COLO829 (cell line): ENCODE data around the gene PTH1R.

ENCODE experiments used
- DNase-seq: peaks from one replicate; pipeline ENCODE4 v3.0.0; 2012; ENCODE audit warnings: low spot score

Gene PTH1R

DNA sequence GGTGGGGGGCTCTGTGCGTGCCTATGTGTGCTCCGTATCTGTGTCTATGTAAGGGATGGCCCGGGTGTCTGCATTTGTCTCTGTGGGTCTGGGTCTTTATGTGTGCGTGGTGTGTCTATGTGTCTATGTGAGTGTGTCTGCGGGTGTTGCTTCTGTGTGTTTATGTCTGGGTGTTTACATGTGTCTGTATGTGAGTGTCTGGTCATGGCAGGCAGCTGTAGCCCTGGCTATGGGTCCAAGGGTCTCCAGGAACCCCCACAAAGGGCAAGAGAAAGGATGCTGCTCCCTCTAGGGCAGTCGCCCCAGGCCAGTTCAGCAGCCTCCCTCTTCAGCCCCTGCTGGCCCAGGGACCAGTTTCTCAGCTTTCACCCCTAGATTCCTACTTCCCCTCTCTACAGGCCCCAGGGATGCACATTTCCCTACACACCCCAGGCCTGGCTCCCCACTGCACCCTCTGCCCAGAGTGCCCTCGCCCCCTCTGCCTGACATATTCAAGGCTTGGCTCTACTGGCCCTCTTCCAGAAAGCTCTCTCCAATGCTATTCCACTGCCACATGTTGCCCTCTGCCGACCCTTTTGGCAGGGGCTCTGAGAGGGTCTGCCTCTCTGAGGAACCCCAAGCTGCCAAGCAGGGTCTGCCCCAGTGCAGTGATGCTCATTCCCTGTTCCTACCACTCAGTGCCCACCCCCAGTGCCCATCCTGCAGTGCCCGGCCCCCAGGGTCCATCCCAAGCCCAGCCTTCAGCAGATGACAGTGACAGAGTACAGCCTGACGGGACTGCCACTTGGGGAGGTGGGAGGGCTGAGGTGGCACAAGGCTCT is 13.2 kb upstream of the PTH1R start:
- DNase-seq = no peak

DNA sequence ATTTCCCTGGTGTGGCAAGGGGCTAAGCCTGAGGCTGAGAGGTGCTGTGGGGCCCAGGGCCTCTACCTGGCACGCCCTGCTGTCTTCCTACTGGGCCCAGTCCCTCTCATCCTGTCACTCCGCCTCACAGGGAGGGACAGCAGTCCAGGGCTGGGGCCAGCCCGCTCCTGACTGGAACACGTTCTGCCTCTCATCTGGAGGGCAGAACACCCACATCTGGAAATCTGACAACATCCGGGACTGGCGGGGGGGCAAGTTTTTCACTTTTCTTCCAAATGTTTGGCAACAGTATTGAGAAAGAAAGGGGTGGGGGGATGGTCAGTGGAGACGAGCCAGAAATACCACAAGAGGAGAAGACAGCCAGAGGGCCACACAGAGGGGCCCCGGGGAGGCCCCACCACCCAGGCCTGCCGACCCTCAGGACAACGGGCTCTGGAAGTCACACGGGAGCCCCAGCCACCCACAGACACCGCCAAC is 12.5 kb upstream of the PTH1R start:
- DNase-seq = no peak

GRCh38 chr3:46865546-46865945 is 12.0 kb upstream of the PTH1R start:
- DNase-seq = no peak

DNA sequence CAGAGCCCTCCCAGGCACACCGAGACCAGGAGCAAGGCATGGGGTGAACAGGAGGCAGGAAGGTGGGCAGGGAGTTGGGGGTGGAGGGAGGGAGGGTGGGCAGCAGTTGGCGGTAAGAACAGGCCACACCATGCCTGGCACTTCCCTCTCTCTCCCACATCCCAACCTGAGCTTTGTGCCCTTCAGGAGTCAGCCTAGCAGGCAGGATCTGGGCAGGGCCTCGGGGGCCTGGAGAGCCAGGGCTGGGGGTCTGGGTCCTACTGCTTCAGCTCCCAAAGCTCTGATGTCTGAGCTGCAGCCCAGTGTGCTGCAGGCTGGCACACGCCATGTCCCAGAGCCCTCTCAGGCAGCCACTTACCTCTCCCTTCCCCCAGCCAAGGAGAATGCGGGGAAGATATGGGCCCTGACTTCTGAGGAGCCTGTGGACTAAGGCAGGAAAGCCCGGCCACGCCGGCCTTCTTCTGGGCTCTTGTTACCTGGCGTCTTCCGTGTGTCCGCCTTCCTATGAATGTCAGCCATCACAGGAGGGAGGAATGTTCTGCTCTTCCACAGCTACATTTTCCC is 11.4 kb upstream of the PTH1R start:
- DNase-seq = no peak

GRCh38 chr3:46866720-46867549 is 10.6 kb upstream of the PTH1R start:
- peak; percentile 53 for DNase-seq

GRCh38 chr3:46867550-46867898 is 10.0 kb upstream of the PTH1R start:
- no peak for DNase-seq

GRCh38 chr3:46868287-46868686 is 9.2 kb upstream of the PTH1R start:
- DNase-seq = no peak

- no peak for DNase-seq
Measured at GRCh38 chr3:46868948-46869347, 8.6 kb upstream of the PTH1R start.

- DNase-seq = no peak
Measured at GRCh38 chr3:46869440-46869839, 8.1 kb upstream of the PTH1R start.

DNA sequence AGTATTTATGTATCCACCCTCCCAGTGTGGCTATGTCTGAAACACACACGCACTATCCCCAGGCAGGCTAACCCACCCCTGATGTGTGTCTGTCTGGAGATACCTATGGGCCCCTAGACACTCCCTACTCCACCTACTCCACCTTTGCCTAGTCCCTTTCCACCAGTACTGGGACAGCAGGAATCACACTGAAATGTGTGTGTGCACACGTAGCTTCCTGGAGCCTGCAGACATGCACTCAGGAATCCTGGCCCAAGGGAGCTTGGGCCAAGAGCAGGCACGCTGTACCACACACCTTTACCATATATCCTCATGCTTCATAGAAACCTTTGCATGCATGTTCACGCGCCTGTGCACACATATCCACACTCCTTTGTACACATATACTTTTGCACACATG is 6.9 kb upstream of the PTH1R start:
- DNase-seq = no peak

- no peak for DNase-seq
Measured at GRCh38 chr3:46871222-46871621, 6.3 kb upstream of the PTH1R start.

- no peak for DNase-seq
Measured at GRCh38 chr3:46873521-46873920, 4.0 kb upstream of the PTH1R start.

DNA sequence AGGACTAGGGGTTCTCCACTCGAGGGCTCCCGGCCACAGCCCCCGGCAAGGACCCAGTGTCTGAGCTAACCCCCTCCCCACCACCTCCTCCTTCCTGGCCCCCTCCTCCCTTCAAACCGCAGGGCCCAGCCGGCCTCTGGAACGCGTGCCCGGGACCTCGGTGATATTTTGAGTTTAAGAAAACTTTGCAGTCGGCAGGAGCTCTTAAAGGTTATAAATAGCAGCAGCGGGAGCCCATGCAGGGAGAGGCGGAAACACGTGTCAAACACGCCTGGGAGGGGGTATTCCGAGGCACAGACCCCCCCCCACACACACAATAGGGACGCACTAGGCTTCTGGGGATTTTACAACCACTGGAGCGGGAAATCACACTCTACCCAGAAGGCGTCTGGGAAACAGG is 3.1 kb upstream of the PTH1R start:
- DNase-seq = no peak

GRCh38 chr3:46875560-46875959 is 2.0 kb upstream of the PTH1R start:
- DNase-seq = no peak

DNA sequence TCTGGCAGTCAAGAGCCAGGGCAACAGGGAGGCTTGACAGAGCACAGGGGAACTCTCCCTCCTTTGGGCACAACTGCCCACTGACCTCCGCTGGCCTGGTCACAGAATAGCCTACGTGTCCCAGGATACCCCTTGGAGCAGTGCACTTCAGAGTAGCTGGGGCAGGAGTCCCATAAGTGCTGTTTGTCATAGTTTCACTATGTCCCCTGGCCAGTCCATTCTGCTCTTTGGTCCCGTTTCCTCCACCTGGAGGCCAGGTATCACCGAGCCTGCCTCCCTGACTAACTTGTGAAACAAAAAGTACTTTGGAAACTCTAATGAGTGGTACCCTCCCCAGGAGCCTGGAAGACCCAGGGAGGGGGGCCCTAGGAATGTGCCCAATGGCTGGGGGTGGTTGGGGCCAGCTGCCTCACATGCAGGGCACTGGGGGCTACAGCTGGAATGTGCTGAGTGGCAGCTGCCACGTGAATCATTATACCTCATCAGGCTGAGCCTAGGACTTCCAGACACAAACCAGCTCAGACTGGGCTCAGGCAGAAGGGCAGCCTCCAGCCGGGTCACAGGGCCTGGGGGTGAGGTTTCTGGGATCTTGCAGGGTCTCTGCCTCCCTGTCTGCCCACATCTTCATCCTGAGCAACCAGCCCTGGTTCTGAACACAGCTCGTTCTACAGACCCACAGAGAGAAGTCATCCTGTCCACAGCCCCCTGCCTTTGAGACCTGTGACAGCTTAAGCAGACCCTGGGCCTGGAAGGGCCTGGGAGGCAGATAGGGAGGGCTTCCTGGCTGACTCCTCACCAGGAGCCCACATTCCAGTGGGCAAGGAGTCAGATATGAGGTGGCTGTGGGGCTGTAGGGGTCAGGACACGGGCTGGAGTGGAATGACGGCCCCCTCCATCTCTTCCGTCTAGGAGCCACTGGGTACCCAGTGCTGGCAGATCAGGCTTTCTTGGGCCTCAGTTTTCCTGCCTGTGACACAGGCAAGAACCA is 914 bp upstream of the PTH1R start:
- no peak for DNase-seq

DNA sequence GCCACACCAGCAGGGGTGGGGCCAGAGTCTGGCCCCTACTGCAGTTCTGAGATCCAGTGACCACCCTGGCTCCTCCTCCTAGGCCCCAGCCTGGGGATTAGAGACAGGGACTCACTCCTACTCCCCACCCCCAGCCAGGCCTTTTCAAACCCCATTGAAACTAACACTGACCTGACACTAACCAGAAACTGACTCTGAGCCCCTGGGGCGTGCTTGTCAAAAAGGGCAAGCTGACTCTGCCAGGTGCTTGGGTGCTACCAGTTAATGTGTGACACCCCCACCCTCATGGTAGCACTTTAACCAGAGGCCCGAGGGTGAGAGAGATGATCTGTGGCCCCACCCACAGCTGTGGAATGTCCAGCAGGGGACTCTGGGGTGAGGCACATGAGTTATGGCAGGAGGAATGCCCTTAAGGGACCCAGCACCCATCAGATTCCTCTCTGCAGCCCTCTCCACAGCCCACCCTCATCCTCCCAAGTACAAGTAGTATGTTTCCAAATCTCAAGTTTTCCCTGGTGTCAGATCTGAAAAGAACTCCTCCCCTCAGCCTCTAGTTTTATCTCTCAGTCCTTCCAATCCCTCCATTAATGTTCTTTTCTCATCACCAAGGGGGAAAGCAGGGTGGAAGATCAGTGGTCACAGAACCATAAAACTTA is 1.4 kb downstream of the PTH1R start:
- DNase-seq = no peak

- DNase-seq = no peak
Measured at GRCh38 chr3:46880884-46881595, 3.5 kb downstream of the PTH1R start.

DNA sequence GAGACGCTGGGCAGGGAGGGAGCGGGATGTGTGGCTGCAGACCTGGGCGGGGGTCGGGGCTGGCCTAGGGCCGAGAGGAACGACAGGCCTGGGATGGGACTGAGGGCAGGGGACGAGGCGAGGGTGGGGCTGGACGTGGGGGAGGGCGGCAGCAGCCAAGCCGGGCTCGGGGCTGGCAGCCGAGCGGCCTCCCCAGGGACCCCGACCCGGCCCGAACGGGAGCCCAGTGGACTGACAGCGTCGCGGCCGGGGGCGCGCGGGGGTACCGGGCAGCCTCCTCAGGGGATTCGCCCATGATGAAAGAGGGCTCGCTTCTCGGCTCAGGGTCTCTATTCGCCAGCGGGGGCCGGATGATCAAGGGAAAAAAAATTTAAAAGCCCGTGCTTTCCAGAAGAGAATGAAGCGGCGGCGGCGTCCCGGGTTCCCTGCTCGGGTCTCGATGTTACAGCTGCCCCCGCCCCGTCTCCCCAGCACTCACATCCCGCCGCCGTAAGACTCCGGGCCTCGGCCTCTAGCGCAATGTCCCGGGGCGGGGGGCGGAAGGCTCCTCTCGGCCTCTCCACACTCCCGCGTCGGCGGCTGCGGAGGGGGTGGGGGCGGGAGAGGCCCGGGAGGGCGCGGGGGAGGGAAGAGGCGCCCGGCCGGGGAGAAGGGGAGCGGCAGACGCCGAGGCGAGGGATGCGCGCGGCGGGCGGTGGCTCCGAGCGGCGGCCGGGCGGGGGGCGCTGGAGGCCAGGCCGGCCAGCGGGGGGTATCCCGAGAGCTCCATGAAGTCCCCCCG is 4.3 kb downstream of the PTH1R start:
- no peak for DNase-seq

DNA sequence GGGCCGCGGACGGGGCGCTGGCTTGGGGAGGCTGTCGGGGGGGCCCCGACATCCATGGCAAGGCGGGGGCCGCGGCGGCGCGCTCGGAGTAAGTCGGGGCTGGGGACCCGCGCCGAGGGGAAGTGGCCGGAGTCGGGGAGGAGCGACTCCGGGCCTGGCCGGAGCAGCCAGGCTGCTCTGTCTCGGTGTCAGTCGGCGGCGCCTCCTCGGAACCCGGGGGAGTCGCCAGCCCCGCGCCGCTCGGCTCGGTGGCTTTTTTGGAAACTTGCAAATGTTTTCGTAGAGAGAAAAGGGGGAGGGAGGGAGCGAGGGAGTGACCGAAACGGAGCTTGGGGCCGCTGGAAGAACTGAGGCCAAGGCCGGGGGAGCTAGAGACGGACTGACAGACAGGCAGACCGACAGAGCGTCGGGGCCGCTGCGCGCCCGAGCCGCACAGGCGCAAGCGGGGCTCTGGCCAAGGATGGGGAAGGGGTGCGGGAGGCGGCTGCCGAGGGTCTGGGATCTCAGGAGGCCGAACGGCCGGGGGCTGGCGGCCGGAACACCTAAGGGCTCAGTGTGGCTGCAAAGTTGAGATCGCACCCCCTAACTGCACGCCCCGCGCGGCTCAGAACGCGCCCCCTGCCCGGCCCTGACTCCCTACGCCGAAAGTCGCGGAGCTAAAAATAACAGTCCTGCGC is 5.0 kb downstream of the PTH1R start:
- no peak for DNase-seq
